Suppressor macrophage treated with lipopolysaccharide for 1 hour (primary cell): ENCODE results near the gene DENND4C.

Experiments used
- DNase-seq, 3 donors: peaks; one replicate each; pipeline ENCODE4 v3.0.0-alpha.2; 2020 to 2022

The DENND4C gene

DNA sequence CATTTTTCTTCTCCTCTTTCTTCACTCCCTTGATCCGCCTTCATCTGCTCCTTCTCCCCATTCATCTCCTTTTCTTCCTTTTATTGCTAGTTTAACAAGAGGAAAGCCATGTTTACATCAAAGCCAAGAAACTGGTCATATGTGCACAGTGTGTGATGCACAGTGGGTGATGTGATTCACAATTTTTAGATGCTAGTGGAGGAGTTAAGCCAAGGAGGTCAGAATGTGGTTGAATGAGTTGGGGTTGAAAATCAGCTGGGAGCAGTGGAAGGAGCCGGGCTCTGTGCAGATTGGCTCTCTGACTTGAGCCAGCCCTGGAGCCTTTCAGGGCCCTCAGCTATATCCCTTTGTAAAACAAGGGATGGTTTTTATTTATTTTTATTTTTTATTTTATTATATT is 185.7 kb downstream of the DENND4C start:
- no peak for DNase-seq

DNA sequence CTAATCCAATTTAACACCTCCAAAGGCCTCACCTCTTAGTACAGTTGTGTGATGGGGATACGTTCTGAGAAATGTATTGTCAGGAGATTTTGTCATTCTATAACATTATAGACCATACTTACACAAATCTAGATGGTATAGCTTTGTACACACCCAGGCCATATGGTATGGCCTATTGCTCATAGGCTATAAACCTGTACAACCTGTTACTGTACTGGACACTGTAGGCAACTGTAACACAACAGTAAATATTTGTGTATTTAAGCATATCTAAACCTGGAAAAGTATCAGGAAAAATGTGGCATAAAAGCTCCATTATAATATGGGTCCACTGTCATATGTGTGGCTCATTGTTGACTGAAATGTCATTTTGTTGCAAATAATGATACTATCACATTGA is 190.4 kb downstream of the DENND4C start:
- DNase-seq, result no peak
